GM10248 (cell line): ENCODE measurements around the gene MELK.

Source experiments
- CTCF ChIA-PET: fragments of 300-600 bp; sonication (Branson Sonifier 250); formaldehyde crosslinking; extraction: SDS; loops from one replicate; lab custom pipeline; 2021; ENCODE audit warnings: antibody characterized with exemption; lab: Yijun Ruan, JAX
- POLR2A ChIA-PET: fragments of 350-650 bp; sonication (Branson Sonifier 250); formaldehyde crosslinking; extraction: SDS; loops from one replicate; lab custom pipeline; 2020; ENCODE audit warnings: antibody characterized with exemption; lab: Yijun Ruan, JAX
- DNase-seq: peaks from one replicate; pipeline ENCODE4 v3.0.0; 2012; ENCODE audit errors: extremely low spot score
- TF ChIP-seq, protein P1 (sequence below): IDR thresholded peaks from 2 replicates; pipeline ENCODE4 v1.5.1; 2012; ENCODE audit warnings: mild to moderate bottlenecking, low read depth; ENCODE audit errors: extremely low read depth, missing control alignments, control extremely low read depth

MELK gene

DNA sequence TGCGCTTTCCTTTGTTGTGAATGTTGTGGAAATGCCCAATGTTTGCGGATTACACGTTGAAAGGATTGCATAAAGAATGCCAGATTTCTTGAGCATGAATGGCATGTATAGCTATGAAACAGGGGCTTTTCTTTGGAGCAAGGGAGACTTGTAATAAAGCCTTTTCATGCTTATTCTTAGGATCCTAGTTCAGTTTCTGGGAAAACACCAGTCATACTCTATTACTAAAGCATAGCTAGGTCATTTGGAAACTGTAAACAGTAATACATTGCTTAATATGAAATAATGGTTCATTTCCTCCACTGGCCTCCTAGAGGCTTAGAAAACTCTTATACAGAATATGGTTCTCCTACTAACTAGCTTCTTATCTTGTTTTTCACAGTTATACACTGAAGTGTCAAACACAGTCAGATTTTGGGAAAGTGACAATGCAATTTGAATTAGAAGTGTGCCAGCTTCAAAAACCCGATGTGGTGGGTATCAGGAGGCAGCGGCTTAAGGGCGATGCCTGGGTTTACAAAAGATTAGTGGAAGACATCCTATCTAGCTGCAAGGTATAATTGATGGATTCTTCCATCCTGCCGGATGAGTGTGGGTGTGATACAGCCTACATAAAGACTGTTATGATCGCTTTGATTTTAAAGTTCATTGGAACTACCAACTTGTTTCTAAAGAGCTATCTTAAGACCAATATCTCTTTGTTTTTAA, 104.2 kb downstream of the MELK start:
- DNase-seq, result no peak
- TF ChIP-seq, protein P1, sequence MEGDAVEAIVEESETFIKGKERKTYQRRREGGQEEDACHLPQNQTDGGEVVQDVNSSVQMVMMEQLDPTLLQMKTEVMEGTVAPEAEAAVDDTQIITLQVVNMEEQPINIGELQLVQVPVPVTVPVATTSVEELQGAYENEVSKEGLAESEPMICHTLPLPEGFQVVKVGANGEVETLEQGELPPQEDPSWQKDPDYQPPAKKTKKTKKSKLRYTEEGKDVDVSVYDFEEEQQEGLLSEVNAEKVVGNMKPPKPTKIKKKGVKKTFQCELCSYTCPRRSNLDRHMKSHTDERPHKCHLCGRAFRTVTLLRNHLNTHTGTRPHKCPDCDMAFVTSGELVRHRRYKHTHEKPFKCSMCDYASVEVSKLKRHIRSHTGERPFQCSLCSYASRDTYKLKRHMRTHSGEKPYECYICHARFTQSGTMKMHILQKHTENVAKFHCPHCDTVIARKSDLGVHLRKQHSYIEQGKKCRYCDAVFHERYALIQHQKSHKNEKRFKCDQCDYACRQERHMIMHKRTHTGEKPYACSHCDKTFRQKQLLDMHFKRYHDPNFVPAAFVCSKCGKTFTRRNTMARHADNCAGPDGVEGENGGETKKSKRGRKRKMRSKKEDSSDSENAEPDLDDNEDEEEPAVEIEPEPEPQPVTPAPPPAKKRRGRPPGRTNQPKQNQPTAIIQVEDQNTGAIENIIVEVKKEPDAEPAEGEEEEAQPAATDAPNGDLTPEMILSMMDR, result no peak
- POLR2A ChIA-PET, result no interaction called here
- CTCF ChIA-PET, result interaction anchor here (0.9 to 2.5 kb wide), 5 partner anchors 11 to 52 kb away, joined by 3 to 9 read pairs (median 6); no protein-coding TSS in a partner anchor

GRCh38 chr9:36677611-36678010, 104.9 kb downstream of the MELK start:
- DNase-seq, result no peak
- TF ChIP-seq, protein P1, result no peak
- ChIA-PET POLR2A (no interaction called here), CTCF (interaction anchor here (1.6 to 2.5 kb wide), 4 partner anchors 11 to 51 kb away, joined by 4 to 9 read pairs (median 6); no protein-coding TSS in a partner anchor)

DNA sequence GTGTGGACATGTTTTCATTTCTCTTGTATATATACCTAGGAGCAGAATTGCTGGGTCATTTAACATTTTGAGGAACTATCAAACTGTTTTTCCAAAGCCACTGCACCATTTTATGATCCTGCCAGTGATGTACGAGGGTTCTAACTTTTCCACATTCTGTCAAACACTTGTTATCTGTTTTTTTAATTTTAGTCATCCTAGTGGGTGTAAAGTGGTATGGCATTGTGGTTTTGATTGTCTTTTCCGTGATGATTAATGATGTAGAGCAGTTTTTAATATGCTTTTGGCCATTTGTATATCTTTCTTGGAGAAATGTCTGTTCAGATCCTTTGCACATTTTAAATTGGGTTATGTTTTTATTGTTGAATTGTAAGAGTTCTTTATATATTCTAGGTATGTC, 107.0 kb downstream of the MELK start:
- TF ChIP-seq, protein P1, result no peak
- POLR2A ChIA-PET, result no interaction called here
- CTCF ChIA-PET, result no interaction called here
- no peak for DNase-seq

GRCh38 chr9:36686471-36686870, 113.8 kb downstream of the MELK start:
- ChIA-PET CTCF (no interaction called here), POLR2A (no interaction called here)
- no peak for DNase-seq
- TF ChIP-seq, protein P1, result no peak

DNA sequence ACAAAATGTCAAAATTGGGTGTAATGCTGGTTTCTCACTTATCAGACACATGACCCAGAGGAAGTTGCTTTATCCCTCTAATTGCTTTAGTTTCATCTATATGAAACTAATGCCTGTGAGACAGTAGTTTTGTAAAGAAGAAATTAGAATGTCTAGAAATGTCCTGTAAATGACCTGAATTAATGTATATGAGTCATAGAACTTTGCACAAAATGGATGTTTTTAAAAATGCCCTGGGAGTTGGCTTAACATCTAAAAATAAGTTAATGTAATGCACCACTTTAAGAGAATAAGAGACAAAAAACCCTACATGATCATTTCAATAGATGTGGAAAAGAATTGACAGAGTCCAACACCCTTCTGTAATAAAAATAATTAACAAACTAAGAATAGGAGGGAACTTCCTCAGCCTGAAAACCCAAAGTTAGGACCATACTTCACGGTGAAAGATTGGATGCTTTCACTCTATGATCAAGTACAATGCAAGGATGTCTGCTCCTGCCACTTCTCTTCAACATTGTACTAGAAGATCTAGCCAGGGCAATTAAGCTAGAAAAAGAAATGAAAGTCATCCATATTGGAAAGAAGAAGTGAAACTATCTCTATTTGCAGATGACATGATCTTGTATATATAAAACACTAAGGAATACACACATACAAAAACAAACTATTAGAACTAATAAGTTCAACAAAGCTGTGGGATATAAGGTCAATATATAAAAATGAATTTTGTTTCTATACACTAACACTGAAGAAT, 117.9 kb downstream of the MELK start:
- TF ChIP-seq, protein P1, result no peak
- POLR2A ChIA-PET, result no interaction called here
- no peak for DNase-seq
- CTCF ChIA-PET, result no interaction called here

GRCh38 chr9:36691671-36692070, 119.0 kb downstream of the MELK start:
- DNase-seq, result no peak
- POLR2A ChIA-PET, result no interaction called here
- TF ChIP-seq, protein P1, result no peak
- CTCF ChIA-PET, result no interaction called here
